ENCODE measurements around the gene HTRA1. TPM values are rescaled to one million over a fixed set of nuclear protein-coding genes. Genes with fewer than 3 reads are reported as not detected.

HTRA1 gene
- total RNA-seq, 1 donor from 2014 or later: not detected

DNA sequence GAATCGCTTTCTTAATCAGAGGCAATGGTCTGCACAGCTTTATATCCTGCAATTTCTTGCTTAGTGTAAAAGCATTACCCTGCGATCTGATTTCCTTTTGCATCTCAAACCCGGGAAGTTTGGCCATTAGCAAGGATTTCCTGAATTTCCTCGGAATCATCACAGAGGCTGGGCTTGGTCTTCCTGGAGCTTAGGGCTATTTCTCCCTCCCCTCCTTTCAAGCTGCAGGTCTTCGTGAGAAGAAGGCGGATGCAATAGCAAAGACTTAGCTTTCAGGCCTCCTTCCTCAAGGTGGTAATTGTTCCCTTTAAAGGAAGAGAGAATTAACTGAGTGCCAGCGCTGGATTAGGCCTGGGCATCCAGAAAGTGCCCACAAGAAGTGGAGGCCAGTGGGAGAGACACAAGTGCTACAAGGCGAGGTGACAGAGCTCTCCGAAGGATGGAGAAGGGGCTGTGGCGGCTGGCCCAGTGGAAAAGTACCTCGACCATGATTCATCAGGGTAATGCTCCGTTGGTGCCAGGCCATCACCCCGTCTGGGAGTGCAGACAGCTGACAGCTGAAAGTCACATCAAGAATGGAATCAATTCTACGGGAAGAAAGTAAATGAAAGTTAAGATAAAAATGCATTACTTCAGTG, 10.9 kb upstream of the HTRA1 start:
- no peak overlapping the region for H3K4me3 Mint-ChIP-seq
- H3K27ac Mint-ChIP-seq: no peak overlapping the region
- TF ChIP-seq, protein P1, sequence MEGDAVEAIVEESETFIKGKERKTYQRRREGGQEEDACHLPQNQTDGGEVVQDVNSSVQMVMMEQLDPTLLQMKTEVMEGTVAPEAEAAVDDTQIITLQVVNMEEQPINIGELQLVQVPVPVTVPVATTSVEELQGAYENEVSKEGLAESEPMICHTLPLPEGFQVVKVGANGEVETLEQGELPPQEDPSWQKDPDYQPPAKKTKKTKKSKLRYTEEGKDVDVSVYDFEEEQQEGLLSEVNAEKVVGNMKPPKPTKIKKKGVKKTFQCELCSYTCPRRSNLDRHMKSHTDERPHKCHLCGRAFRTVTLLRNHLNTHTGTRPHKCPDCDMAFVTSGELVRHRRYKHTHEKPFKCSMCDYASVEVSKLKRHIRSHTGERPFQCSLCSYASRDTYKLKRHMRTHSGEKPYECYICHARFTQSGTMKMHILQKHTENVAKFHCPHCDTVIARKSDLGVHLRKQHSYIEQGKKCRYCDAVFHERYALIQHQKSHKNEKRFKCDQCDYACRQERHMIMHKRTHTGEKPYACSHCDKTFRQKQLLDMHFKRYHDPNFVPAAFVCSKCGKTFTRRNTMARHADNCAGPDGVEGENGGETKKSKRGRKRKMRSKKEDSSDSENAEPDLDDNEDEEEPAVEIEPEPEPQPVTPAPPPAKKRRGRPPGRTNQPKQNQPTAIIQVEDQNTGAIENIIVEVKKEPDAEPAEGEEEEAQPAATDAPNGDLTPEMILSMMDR (IDR thresholded peaks at IDR 0.05): no peak
- ATAC-seq (ENCODE audit: low read depth): no peak
- peaks cover 28% of the 10 kb centered on the region for H3K27me3 Mint-ChIP-seq
- CTCF ChIA-PET: interaction anchor here (2.1 kb wide), 1 partner anchor 15 kb away, joined by 4 read pairs; no protein-coding TSS in a partner anchor
- H3K36me3 Mint-ChIP-seq (ENCODE audit: low read depth): no peaks in the 10 kb centered on the region
- no peaks in the 10 kb centered on the region for H3K4me1 Mint-ChIP-seq
- POLR2A ChIA-PET: no interaction called here
- no peaks in the 10 kb centered on the region for H3K9me3 Mint-ChIP-seq
- intact Hi-C loops (cut with micrococcal nuclease): no loop called here
- no peak for DNase-seq

DNA sequence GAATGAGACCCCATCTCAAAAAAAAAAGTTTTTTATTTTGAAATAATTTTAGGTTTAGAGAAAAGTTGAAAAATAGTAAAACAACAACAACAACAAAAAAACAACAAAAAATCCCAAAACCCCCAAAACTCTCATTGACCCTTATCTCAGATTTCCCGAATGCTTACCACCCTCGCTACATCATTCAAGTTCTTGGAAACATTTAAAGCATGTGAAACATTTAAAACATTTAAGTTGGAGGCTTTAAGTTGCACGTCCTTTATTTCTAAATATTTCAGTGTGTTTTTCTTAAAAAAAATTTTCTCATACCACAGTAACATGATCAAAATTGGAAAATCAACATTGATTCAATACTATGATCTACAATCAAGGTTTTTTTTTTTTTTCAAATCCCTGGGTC, 7.3 kb upstream of the HTRA1 start:
- no peak overlapping the region for H3K4me3 Mint-ChIP-seq
- intact Hi-C loops (cut with micrococcal nuclease): no loop called here
- CTCF ChIA-PET: no interaction called here
- TF ChIP-seq, protein P1 (IDR thresholded peaks at IDR 0.05): no peak
- H3K36me3 Mint-ChIP-seq (ENCODE audit: low read depth): no peaks in the 10 kb centered on the region
- POLR2A ChIA-PET: no interaction called here
- H3K27ac Mint-ChIP-seq: no peak overlapping the region
- ATAC-seq (ENCODE audit: low read depth): no peak
- no peaks in the 10 kb centered on the region for H3K4me1 Mint-ChIP-seq
- DNase-seq: no peak
- H3K9me3 Mint-ChIP-seq: no peaks in the 10 kb centered on the region
- peaks cover 42% of the 10 kb centered on the region for H3K27me3 Mint-ChIP-seq

DNA sequence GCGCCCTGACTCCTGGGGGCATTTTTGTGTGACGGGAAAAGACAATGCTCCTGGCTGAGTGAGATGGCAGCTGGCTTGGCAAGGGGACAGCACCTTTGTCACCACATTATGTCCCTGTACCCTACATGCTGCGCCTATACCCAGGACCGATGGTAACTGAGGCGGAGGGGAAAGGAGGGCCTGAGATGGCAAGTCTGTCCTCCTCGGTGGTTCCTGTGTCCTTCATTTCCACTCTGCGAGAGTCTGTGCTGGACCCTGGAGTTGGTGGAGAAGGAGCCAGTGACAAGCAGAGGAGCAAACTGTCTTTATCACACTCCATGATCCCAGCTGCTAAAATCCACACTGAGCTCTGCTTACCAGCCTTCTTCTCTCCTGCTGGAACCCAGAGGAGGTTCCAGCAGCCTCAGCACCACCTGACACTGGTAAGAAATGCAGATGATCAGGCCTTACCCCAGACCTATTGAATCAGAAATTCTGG, 6.7 kb upstream of the HTRA1 start, which contains the start of gene ARMS2:
Gene ARMS2, plus strand, starts transcription at position 51 of the 478 bp plus-strand sequence. Its CDS starts 75 bp downstream, at position 126.
- Mint-ChIP-seq H3K4me3 (no peak within 1 kb of the TSS), H3K4me1 (no peaks in the 10 kb centered on the region), H3K9me3 (no peaks in the 10 kb centered on the region), H3K36me3 (ENCODE audit: low read depth) (no peaks in the 10 kb centered on the region), H3K27ac (no peak within 1 kb of the TSS), H3K27me3 (peaks cover 43% of the 10 kb centered on the region)
- DNase-seq (no peak), ATAC-seq (ENCODE audit: low read depth) (no peak)
- ChIA-PET POLR2A (no interaction called here), CTCF (no interaction called here)
- TF ChIP-seq, protein P1 (IDR thresholded peaks at IDR 0.05): no peak
- intact Hi-C loops (cut with micrococcal nuclease): no loop called here

DNA sequence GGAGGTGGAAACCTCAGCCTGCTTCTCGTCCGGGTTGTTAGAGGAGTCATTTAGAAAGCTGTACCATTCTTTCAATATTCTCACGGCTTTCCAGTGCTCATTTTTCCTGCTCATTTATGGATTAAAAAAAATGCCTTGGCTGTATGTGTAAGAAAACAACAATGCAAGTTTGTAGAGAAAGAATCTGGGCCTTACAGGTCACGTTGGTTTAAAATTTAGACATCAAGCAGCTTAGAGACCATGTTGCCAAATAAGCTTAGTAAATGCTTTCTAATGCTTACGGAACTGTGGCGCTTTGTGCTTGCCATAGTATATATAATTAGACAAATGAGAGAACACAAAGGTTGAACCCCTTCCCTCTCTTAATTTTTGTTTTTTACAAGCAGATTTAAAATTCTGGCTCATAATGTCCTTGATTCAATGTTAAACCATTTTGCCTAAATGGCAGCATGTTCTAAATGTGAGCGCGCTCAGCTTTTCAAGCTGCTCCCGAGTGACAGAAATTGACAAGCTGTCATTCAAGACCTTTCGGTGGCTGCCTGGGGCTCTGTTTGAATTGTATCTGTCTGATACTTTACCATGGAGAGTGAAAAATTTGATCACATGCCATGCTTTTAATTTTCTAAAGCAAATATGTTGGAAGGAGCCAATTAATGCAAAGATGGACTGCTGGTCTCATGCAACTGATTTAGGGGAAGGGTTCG, 5.8 kb upstream of the HTRA1 start:
- H3K27ac Mint-ChIP-seq: no peak overlapping the region
- CTCF ChIA-PET: interaction anchor here (0.8 kb wide), 1 partner anchor 157 kb away, joined by 3 read pairs; no protein-coding TSS in a partner anchor
- H3K9me3 Mint-ChIP-seq: no peaks in the 10 kb centered on the region

DNA sequence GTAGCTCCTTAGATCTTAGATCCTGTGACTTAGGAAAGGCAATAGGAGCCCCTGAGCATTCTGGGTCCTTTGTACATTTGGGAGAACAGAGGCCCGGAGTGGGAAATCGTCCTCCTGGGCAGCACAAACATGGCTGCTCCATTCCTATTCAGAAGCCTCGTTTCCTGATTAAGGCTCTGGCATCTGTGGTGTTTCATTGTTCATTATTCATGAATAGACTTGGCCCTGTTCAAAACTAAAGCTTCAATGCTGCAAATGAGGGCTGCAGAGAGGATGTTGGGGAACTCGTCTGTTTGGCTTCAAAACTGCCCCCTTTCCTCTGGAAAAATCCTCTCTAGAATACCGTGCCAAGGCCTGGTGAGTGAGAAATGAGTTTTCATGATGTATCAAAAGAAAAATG, 3.4 kb upstream of the HTRA1 start:
- Mint-ChIP-seq H3K4me3 (no peak overlapping the region), H3K9me3 (no peaks in the 10 kb centered on the region), H3K36me3 (ENCODE audit: low read depth) (no peaks in the 10 kb centered on the region), H3K4me1 (peaks cover 12% of the 10 kb centered on the region), H3K27ac (no peak overlapping the region), H3K27me3 (peaks cover 50% of the 10 kb centered on the region)
- ChIA-PET CTCF (no interaction called here), POLR2A (no interaction called here)
- TF ChIP-seq, protein P1 (IDR thresholded peaks at IDR 0.05): no peak
- DNase-seq (no peak), ATAC-seq (ENCODE audit: low read depth) (no peak)
- intact Hi-C loops (cut with micrococcal nuclease): no loop called here

More for the DNA sequence above, 5.8 kb upstream of the HTRA1 start:
- TF ChIP-seq, protein P1 (IDR thresholded peaks at IDR 0.05): no peak
- intact Hi-C loops (cut with micrococcal nuclease): no loop called here
- POLR2A ChIA-PET: no interaction called here
- DNase-seq: no peak
- H3K4me3 Mint-ChIP-seq: no peak overlapping the region
- no peaks in the 10 kb centered on the region for H3K36me3 Mint-ChIP-seq (ENCODE audit: low read depth)
- no peak for ATAC-seq (ENCODE audit: low read depth)
- peaks cover 48% of the 10 kb centered on the region for H3K27me3 Mint-ChIP-seq
- peaks cover 2% of the 10 kb centered on the region for H3K4me1 Mint-ChIP-seq

Data from activated B cell treated with CpG ODN at 0.5 μM for 24 hours (primary cell).